HG03521 (cell line): ENCODE measurements around the gene CTIF.

Experiments
- ATAC-seq: cut with Tn5 transposase; IDR thresholded peaks from one replicate; pipeline ENCODE4 v1.9.1; 2021; ENCODE audit warnings: mild to moderate bottlenecking, moderate library complexity; ENCODE audit not compliant: unreplicated experiment

Gene CTIF

GRCh38 chr18:48794251-48794970, 255.6 kb downstream of the CTIF start:
- ATAC-seq: no peak

- no peak for ATAC-seq
These were observed 256.9 kb downstream of the CTIF start for GRCh38 chr18:48795696-48796095.

GRCh38 chr18:48796491-48797205, 257.8 kb downstream of the CTIF start:
- ATAC-seq: no peak

GRCh38 chr18:48797841-48798255, 259.0 kb downstream of the CTIF start:
- ATAC-seq: no peak

- no peak for ATAC-seq
These were observed 259.8 kb downstream of the CTIF start for GRCh38 chr18:48798334-48799245.

GRCh38 chr18:48799724-48800315, 261.0 kb downstream of the CTIF start:
- ATAC-seq: no peak

- no peak for ATAC-seq
These were observed 261.6 kb downstream of the CTIF start for GRCh38 chr18:48800466-48800865.

GRCh38 chr18:48800876-48801727, 262.3 kb downstream of the CTIF start:
- no peak for ATAC-seq

GRCh38 chr18:48801728-48802542, 263.1 kb downstream of the CTIF start:
- no peak for ATAC-seq

- ATAC-seq: no peak
These were observed 263.9 kb downstream of the CTIF start for GRCh38 chr18:48802543-48803290.

GRCh38 chr18:48803518-48803917, 264.7 kb downstream of the CTIF start:
- no peak for ATAC-seq

GRCh38 chr18:48803951-48804855, 265.4 kb downstream of the CTIF start:
- ATAC-seq: no peak

GRCh38 chr18:48804856-48805610, 266.2 kb downstream of the CTIF start:
- no peak for ATAC-seq

- ATAC-seq: no peak
These were observed 267.1 kb downstream of the CTIF start for GRCh38 chr18:48805826-48806535.

- no peak for ATAC-seq
These were observed 267.9 kb downstream of the CTIF start for GRCh38 chr18:48806551-48807261.

- ATAC-seq: no peak
These were observed 269.6 kb downstream of the CTIF start for GRCh38 chr18:48808476-48808875.
